CD4-positive, alpha-beta T cell treated with Interleukin-1 beta for 1 hour (primary cell): ENCODE measurements around the gene NDST1.
"Not testable (repeated sequence)": the region's sequence is repeated elsewhere in the genome, so short reads cannot be mapped to it uniquely, and the experiment has no call there.

Experiments used
- DNase-seq, 2 donors: peaks; one replicate each; pipeline ENCODE4 v3.0.0-alpha.2; 2020 to 2022

Gene NDST1

DNA sequence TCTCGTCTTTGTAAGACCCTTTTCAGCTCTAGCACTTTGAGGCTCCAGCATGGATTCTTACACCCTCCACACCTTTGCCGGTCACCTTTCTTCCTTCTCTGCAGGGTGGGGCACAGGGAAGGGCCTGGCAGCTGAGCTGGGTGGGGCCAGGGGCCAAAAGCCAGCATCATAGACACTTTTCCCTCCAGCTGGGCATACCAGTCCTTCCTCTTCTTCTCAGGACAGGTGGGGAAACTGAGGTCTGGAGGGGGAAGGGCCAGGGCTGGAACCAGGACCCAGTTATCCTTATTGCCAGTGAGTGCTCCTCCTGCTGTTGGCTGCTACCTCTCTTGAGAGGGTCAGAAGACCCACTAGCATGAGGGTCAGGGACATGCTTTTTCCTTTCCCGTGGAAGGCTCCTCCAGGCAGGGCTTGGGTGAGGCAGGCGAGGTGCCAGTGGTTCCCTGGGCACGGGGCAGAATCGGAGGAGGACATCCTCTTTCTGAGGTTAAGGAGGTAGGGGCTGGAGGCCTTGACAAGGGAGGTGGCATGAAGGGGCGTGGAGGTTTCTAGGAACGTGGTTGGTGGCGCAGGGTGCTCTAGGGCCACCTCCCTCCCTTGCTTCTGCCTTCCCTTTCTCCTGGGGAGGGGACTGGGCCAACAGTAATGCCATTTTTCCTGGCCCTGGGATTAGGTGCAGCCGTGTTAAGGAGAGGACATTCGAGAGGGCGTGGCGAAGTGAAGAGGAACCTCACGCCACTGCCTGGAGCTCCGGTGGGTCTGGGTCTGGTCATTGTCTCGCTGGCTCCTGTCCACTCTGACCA, at the start of gene NDST1:
Gene NDST1 (plus strand): TSS at position 658 of the 803 bp plus-strand sequence. CDS start 13,124 bp downstream, outside the sequence.
- DNase-seq = no peak

DNA sequence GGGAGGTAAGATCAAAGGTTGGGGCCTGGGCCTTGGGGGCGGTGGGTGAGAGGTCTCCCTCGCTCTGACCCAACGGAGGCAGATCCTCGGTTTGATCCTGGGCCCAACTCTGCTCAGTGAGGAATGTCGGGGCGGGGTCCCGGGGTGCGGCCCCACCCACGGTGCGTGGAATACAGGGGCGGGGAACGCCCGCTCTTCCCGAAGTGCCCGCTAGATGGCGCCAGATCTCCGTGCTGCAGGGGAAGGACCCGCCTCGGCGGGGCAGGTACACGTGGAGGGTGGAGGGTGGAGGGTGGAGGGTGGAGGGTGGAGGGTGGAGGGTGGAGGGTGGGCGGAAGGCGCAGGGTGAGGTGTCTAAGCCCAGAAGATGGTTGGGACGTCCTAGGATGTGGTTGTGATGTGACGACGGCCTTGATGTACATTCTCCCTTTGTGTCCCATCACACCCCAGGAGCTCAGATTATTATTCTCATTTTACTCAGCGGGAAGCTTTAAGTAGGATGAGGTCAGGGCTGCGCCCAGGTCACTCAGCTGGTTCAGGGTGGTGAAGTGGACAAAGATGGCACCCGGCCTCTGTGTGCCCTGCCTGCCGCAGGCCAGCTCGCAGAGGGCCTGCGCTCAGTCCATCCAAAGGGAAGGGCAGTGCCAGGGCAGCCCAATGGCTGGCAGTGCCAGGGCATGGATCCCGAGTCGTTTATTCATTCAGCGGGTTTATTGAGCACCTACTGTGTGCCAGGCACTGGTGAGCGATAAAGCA, 49.0 kb upstream of the NDST1 start:
- peak; percentile 83 to 87 for DNase-seq

DNA sequence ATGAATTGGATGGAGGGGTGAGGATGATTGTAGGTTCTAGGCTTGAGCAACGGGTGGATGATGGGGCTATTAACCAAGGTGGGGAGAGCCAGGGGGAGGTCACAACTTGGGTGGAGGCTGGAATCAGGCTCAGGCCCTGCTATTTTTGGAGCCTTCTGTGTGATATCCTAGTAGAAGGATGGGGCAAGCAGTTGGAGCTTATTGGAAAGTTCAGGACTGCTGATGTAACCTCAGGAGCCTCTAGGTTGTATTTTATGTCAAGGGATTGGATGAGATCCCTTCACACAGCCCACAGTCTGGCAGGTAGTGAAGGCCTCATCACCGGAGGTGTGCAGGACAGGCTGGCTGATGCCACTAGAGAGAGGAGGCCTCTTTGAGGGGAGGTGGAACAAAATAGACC, 47.1 kb upstream of the NDST1 start:
- no peak for DNase-seq

DNA sequence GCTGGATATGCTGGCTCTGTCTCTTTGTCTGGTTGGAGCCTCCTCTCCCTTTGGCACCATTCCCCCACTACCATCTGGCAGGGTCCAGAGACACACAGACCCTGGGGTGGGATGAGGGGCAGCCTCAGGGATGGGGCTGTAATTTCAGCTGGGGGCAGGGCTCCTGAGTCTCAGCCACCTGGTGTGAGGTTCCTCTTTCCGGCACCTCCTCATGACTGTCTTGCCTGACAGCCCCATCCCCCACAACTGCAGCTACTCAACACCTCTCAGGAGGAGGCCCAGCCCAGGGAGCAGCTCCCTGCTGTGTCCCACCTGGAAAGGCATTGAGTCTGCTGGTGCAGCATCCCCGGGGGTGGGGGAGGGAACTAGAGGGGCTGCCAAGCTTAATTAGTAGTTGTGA, 46.7 kb upstream of the NDST1 start:
- peak in 1 of 2 donors; percentile 59 for DNase-seq

DNA sequence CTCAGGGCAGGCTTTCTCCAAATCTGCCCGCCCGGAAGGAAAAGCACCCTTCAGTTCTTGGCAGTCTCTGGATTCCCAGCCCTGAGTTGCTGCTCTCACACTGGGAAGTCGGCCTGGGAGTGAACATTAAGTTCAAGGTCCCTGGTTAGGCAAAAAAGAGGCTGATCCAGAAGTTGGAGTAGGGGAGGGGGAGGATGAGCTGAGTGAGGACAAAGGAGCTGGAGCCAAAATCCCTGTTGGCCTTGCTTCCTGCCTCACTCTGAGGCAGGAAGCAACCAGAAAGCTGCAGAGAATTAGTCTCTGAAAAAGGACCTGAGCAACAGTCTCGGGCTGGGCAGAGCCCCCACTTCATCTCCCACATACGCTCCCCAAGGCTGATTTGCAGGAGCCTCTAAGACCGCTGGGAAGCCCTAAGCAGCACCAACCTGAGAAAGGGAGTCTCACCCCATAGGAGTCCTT, 43.3 kb upstream of the NDST1 start:
- DNase-seq = no peak

DNA sequence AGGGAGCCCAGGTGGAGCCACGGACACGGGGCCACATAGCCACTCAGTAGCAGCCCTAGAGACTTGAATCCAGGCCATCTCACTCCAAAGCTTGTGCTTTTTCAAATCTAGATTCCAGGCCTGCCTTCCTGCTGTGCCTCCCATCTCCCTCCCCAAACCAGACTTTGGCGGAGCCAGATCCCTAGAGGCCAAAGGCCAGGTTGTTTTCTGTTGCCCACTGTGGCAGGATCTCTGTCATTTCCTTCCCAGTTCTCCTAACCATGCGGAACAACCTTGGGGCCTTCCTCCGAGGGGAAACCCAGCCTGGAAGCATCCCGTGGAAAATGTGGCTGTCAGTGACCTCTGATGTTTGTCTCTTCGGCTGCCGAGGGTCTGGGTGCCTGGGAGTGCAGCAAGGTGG, 42.0 kb upstream of the NDST1 start:
- no peak for DNase-seq

DNA sequence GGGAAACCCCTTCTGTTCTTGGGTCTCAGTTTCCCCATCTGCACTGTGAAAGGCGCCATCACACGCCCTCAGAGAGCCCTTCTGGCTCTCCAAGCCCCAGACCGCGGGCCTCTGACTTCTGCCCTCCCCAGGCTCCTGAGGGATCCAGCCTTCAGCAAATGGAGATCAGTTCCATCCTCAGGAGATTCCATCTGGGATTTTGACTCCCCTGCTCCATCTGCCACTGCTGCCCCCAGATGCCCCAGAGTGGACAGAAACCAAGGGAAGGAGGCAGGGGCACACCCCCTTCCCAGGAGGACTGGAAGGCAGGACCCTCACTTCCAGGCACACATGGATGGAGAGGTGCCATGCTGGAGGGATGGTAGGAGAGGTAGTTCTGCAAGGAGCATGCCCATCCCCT, 39.7 kb upstream of the NDST1 start:
- DNase-seq = no peak

DNA sequence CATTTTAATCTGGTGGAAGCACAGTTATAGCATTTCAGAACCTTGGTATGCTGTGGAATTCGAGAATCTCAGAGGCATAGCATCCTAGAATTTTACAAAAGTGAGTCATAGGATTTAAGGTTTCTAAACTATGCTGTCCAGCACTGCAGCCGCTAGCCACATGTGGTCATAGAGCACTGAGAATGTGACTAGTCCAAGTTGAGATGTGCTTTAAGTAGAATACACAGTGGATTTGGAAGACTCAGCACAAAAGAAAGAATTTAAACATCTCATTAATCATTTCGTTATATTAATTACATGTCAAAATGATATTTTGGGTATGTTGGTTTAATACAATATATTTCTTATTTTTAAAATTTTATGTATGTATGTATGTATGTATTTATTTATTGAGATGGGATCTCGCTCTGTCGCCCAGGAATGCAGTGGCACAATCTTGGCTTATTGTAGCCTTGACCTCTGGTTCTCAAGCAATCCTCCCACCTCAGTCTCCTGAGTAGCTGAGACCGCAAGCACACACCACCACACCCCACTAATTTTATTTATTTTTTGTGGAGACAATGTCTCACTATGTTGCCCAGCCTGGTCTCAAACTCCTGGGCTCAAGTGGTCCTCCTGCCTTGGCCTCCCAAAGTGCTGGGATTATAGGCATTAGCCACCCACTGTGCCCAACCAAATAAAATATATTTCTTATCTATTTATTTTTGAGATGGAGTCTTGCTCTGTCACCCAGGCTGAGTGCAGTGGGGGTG, 38.0 kb upstream of the NDST1 start:
- no peak for DNase-seq

DNA sequence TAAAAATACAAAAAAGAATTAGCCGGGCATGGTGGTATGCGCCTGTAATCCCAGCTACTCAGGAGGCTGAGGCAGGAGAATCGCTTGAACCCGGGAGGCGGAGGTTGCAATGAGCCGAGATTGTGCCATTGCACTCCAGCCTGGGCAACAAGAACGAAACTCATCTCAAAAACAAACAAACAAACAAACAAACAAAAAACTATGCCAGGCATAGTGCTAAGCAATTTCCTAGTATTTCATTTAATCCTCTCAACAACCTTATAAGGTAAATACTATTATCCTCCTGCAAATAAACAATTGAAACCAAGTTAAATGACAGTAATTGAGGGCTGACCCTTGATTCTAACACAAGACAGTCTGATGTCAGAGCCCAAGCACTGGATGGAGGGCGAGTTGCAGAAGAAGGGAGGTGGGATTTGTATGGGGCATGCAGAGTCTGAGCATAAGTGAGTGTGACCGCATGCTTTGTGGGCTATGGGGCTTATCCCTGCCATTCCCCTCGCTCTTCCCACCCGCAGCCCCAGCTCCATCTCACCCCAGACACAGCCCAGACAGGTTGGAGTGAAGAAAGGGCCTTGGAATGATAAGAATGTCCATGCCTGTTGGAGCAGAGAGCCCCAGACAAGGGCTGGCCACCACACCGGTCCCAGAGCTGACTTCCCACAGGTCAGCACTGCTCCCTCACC, 34.1 kb upstream of the NDST1 start:
- no peak for DNase-seq

DNA sequence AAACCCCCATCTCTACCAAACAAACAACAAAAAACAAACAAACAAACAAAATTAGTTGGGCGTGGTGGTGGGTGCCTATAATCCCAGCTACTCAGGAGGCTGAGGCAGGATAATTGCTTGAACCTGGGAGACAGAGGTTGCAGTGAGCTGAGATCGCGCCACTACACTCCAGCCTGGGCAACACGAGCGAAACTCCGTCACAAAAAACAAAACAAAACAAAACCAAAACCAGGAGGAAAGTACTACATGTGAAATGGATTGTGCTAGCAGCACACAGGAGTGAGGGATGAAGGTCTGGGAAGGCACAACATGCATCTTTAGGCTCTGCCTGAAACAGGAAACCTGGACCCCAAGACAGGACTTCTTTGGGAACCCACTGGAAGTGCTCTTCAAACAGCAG, 31.4 kb upstream of the NDST1 start:
- not testable (repeated sequence) for DNase-seq

DNA sequence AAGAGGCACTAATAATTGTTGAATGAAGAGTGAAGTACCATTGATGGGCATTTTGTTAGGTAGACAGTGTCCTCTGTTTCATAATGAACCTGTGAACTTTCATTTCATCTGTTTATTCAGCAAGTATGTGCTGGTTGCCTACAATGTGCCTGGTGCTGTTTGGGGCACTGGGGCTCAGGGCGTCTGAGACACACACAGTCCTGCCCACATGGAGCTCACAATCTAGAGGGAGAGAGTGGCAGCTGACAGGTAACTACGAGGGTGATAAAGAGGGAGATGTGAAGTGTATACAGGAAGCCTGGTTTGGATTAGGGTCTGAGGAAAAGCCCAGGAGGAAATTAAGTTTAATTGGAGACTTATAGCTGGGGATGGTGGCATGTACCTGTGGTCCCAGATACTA, 28.5 kb upstream of the NDST1 start:
- DNase-seq = no peak

DNA sequence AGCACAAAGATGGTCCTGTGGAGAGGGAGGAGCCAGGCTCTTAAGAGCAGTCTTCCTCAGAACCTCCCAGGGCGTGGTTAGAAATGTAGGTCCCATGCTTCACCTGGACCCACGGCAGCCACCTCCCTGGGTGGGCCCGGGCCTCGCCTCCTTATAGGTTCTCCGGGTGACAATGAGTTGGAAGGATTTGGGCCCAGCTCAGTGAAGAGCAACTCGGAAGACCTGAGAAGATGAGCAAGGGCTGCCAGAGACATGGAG, 26.3 kb upstream of the NDST1 start:
- DNase-seq = no peak

DNA sequence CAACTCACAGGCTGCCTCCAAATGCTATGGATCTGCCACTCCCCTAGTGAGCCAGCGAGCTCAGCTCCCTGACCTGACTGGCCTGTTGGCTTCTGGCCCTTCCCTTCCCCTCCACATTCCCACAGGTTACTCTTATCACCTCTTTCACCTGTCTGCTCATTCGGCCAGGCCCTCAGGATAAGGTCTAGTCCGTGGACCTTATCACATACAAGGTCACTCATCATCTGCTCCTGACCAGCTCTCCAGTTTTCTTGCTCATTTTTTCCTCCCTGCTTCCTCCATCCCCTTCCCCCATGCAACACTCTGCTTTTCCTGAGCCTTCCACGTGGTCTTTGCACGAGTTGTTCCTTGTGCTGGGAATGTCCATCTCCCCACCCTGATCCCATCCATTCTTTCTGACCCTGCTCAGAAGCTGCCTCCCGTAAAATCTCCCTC, 25.9 kb upstream of the NDST1 start:
- DNase-seq = no peak

DNA sequence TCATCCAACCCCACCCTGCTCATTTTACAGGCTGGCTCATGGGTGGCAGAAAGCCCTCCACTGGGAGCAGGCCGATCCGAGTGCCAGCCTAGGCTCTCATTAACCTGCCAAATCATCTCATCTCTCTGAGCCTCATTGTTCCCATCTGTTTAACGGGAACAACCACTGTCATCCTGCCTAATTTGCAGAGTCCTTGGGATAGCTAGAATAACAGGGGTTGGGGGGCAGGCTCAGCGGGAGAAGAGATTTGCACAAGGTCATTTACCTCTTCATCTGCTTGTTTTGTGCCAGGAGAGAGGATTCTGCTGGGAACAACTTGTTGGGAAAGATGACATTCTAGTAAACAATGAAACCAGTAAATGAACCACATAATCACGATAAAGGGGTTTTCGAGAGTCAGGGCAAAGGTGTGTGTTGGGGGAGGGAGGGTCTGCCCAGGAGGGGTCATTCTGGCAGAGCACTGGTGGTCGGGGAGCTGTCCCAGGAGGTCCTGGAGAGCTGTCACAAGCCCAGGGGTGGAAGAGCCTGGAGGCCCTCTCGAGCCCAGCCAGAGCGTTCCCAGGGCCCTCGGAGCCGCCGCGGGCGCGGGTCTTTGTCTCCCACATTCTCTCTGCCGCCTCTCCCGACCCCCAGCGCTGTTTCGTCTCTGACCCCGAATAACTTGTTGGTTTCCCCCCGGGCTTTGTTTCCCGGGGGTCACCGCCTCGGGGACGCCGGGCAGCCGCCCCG, 22.8 kb upstream of the NDST1 start:
- no peak for DNase-seq

DNA sequence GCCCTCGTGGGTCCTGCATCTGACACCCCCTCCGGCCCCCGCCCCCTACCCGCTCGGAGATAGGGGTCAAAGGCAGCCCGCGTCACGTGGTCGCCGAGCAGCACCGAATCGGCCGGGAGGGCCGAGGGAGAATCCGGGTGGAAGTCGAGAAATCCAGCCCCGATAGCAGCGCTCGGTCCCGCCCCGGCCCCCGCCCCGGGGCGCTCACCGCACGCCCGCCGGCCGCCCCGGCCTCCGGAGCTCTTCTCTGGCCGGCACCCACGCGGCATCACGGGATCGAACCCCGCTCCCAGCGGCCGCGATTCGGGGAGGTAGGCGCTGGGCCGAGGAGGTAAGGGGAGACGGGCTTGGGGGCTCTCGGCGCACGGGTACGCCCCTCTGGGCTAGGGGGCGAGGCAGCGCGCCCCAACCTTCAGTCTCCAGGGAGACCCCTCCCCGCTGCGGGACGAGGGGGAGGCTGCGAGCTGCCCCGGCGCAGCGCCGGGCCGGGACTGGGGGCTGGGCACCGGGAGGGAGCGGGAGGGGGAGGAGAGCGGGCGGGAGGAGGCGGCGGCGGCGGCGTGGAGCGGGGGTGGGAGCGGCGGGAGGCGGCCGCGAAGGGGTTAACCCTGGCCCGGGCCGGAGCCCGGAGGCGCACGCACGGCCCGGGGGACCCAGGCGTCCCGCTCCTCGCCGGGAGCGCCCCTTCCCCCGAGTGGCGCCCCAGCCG, 22.1 kb upstream of the NDST1 start:
- DNase-seq = peak in 1 of 2 donors; percentile 0

DNA sequence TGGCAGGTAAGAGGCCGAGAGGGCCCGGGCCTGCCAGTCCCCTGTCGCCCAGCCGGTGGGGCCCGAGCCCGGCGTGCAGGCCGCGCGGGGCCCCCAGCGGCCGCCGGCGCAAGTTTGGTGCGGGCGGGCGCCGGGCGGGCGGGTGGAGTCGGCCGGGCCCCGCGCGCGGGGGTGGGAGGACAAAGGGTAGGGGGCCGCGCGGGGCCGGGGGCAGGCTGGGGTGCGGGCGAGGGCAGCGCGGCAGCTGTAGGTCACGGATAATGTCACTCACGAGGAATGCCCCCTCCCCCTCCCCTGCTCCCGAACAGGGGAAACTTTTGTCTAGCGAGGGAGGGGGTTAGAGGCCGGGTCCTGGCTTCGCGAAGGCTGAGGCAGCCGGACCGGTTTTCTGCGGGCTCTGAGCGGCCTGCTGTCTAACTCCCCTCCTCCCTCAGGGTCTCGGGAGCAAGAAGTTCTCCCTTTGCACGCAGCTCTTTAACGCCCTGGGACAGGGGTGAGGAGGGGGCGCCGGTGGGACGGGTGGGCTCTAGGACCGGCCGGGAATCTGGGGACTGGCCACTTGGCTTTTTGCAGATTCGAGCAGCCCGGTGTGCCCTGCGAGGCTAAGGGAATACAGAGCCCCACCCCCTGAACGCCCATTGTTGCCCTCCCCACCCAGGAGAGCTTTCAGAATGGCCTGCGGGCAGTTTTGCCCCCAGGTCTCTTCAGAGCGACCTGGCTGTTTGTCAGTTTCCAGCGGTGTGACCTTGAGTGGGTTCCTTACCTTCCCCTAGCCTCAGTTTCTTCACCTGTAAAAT, 21.3 kb upstream of the NDST1 start:
- peak; percentile 23 to 35 for DNase-seq

DNA sequence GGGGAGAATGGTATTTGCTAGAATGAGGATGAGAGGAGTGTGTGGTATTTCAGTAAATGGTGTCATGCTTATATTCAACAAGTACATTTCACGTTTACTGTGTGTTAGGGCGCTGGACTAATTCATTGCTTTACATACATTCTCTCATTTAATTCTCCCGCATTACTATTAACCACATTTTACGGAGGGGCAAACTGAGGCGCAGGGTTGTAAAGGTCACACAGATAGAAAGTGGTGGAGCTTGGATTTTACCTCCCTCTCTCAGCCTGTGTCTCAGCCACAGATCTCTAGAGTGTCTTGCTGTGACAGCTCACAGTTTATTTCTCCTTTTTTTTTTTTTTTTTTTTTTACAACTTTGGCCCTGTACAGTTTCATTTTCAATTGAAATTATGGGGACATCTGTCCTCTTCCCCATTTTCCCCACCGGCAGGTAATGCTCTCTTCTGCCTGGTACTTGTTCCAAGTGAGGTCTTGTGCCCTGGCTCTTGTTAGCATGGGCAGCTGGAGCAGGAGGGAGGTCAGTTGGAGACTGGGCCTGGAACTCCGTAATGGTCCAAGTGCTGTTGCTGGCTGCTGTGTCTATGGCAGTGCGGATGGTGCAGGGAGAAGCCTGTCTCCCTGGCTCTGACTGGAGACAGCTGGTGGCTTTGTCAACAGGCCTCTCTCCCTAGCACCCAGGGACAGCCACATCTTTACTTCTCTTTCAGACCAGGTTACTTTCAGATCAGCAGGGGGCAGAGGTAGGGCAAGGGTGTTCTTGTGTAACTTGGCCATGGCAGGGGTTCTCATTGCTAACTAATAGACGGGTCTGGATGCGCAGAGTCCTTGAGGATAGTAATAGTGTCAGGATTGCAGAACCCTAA, 20.5 kb upstream of the NDST1 start:
- no peak for DNase-seq

DNA sequence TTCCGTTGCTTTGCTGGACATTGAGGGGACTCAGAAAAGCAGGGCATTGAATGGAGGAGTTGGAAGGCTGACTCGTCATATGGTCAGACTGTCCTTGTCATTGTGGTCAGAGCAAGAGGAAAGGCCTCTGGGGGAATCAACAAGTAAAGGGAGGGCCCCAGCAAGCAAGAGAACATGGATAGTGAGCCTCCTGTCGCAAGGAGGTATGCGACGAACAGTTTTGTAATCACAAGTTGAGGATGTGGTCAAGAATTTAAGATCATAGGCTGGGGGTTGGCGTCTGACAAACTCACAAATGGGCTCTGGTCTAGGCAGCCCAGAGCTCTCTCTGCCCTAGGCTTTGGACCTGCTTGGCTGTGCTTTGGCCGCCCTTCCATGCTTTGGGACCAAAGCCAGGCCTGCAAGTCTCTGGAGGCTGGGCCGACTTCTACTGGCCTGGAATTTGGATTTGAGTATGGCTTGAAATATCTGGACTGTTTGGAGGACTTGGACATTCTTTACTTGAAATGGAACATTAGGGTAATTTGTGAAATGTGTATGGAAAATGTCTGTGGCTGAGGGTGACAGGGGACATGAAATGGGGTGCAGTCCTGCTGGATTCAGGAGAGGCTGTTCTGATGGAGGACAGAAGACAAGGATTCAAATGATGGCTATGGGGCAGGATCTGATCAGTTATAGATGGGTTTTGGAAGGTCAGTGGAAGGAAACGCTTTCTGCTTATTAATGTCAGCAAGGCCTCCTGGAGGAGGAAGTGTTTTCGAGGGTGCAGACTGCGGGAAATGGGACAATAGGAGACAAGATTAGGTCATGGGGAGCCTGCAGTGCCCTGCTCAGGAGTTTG, 19.2 kb upstream of the NDST1 start:
- peak; percentile 6 to 47 for DNase-seq
